HG02678 (cell line): ENCODE results near the gene MSL3.

Experiments
- ATAC-seq: cut with Tn5 transposase; IDR thresholded peaks from one replicate; pipeline ENCODE4 v1.9.1; 2021; ENCODE audit warnings: mild to moderate bottlenecking, moderate library complexity; ENCODE audit not compliant: unreplicated experiment

The MSL3 gene

GRCh38 chrX:11758400-11759171 is 549 bp downstream of the MSL3 start:
- peak; percentile 46 for ATAC-seq

DNA sequence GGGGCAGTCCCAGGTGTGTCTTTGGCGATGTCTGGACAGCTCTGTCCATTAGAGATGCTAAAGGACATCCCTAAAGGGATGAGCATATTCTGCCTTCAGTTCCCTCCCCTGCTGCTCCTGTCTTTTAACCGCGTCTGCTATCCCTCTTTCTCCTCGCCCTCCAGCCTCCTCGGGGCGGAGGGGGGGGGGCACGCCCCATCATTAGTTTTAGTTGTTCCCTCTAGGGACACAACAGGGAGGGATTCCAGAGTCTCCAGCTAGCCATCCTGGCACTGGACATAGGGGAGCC is 1.1 kb downstream of the MSL3 start:
- no peak for ATAC-seq

DNA sequence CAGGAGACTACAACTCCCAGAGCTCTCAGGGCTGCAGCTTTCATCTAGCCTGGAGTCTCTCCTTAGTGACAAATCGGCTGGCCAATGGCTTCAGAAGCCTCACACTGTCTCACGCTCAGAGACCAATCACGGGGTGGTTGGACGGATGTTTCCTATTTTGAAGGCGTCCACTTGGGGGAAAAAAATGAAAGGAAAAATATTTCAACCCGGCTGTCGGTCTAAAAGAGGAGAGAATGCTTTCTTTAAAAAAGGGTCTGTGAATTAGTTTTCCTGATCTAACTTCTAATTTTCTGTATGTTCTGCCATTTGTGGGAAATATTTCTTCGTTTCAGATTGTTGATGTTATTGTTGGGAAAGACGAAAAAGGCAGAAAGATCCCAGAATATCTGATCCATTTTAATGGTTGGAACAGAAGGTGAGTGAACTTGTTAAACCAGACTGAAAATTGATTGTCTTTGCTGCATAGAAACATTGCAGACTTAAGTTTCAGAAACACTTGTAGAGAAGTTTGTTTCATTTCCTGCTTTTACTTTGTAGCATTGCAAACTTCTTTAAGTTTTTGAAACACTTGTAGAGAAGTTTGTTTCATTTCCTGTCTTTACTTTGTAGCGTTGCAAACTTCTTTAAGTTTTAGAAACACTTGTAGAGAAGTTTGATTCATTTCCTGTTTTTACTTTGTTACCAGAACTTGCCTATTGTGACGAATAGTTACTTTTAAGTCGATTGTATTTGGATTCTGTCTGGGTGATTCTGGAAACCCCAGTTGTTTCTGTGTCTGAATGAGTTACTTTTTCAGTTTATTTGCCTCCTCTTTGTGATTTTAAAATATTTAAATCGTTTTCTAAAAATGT is 1.6 kb downstream of the MSL3 start:
- peak; percentile 61 for ATAC-seq

GRCh38 chrX:11760958-11761357 is 2.9 kb downstream of the MSL3 start:
- ATAC-seq: no peak

- peak; percentile 38 for ATAC-seq
These were observed 6.6 kb downstream of the MSL3 start for GRCh38 chrX:11764602-11765067.

GRCh38 chrX:11765449-11765848 is 7.4 kb downstream of the MSL3 start:
- ATAC-seq: no peak

- ATAC-seq: no peak
These were observed 8.4 kb downstream of the MSL3 start for GRCh38 chrX:11766487-11766886.

DNA sequence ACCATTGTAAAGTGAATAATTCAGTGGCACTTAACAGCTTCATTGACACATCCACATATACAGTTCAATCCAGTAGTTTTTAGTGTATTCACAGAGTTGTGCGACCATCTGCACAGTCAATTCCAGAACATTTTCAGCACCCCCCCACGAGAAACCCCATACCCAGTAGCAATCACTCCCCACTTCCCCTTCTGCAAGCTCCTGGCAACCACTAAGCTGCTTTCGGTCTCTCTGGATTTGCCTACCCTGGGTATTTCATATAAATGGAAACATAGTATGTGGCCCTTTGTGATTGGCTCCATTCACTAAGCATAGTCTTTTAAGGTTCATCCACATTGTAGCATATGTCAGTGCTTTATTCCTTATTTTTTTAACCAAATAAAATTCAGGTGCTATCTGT is 10.0 kb downstream of the MSL3 start:
- peak; percentile 70 for ATAC-seq

GRCh38 chrX:11770320-11770719 is 12.3 kb downstream of the MSL3 start:
- peak; percentile 43 for ATAC-seq

GRCh38 chrX:11778230-11778629 is 20.2 kb downstream of the MSL3 start:
- ATAC-seq: no peak

DNA sequence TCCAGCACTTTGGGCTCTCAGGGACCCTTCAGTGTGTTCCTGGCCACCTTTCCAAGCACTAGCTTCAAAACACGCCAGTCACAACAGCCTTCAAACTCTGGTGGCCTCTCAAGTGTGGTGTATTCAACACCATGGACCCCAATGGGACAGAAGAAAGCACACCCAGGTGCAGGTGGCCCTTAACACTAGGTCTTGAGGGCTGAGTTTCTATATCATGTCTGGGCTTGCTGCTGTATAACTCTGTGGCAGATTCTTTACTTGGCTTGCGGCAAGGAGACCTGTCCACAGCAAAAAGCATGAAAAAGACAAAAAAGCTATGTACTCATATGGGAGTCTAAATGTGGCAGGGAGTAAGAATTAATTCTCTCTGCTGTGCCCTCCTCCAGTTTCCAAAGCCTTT is 23.1 kb downstream of the MSL3 start:
- ATAC-seq: no peak

DNA sequence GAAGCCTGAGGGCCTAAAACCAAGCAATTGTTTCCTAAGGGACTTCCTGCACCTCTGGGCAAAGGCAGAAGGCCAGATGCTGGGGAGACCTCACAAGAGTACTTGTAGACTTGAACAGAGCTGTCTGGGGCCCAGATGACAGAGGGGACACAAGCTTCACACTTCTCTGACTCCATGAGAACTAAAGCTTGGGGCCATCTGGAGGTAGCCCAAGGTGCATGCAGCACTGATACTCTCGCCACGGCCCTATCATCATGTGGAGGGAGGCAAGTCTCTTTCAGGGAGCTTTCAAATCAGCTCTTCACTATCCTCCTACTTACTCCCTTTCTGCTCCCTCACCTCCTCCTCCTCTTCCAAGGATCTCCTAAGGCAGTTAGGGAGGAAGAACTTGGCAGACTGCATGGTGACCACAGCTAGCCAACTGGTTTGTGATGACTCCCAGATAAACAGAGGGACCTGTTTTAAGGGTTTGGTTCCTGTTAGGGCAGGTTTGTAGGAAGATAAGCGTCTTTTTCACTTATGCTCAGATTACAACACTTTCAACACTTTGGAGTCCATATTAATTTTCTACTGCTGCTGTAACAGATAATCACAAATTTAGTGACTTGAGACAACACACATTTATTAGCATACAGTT is 23.8 kb downstream of the MSL3 start:
- no peak for ATAC-seq

DNA sequence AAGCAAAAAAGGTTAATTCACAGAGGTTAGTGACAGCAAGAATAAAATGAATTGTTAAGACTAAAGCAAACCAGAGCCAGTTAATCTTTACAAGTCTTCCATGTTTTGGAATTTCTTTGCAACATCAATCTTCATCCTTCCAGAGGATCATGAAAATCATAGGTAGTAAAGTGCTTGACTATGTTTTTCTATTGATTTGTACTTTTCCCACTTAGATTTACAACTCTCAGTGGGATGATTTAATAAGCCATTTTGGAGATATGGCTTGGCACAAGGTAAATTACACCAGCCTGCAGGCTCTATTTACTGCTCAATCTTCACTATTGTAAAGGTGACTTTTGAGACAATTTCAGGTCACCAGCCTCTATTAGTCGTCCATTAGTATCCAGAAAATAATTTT is 26.5 kb downstream of the MSL3 start:
- ATAC-seq: no peak

GRCh38 chrX:11786862-11787261 is 28.8 kb downstream of the MSL3 start:
- ATAC-seq: no peak

GRCh38 chrX:11787564-11787963 is 29.5 kb downstream of the MSL3 start:
- ATAC-seq: peak; percentile 59

DNA sequence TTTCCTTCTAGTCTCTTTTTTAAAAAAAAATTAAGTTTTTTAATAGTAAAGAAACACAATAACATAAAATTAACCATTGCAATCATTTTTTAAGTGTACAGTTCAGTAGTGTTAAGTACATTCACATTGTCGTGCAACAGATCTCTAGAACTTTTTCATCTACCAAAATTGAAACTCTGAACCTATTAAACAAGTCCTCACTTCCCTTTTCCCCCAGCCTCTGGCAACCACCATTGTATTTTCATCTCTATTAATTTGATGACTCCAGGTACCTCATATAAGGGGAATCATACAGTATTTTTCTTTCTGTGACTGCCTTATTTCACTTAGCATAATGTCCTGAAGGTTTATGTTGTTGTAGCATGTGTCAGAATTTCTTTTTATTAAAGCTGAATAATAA is 31.8 kb downstream of the MSL3 start:
- ATAC-seq: peak; percentile 25

DNA sequence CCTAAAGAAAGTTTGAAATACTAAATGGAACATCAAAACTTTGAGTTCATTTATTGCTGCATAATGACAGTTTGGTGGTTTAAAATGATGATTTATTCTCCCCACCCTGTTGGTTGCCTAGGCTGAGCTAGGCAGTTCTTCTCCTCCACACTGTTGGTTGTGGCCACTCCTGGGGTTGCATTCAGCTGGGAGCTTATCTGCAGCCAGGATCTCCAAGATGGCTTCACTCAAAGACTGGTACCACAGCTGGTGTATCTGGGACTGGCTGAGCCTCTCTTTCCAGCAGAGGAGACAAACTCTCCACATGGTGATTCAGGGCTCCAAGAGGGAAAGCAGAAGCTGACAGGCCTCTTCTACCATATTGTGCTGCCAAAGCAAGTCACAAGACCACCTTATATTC is 33.1 kb downstream of the MSL3 start:
- no peak for ATAC-seq

- ATAC-seq: no peak
These were observed 33.5 kb downstream of the MSL3 start for GRCh38 chrX:11791537-11791936.

DNA sequence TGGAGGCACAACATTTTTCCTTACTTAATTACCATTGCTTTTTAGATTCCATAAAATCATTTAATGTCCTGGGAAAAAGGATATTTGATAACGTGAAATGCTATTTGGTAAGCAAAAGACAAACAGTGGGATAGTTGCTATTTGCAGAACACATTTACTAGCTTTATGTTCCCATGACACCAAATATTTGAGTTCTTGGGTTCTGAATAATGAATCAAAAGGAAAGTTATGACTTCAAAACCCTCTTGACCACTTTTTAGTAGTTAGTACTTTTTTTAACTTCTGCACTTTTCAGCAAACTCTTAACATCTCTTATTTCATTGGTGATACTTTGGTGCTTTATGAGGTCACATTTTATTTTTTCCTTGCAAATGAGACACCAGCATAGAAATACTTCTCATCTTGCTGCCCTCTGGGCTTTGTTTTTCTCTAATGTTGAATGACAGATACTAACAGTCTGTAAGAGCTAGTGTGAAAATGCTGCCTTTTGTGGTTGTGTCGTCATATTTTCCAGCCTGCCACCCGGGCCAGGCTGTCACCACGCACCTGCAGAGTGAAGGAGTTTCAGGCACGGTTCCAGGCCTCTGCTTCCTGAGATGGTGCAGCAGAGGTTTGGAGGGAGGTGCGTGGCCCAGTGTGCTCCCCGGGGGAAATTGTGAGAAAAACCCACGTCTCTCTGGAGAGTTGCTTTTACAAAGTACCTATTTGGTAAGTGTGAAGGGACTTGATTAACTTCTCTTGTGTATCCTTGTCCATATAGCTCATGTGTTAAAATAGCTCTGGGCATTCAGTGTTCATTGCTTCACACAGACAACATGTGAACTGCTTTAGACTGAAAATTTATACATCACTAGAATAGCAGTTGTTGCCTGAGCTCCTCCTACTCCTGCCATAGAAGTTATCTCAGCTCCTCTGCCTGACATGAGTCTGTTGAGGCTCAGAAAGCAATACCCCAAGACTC is 34.7 kb downstream of the MSL3 start:
- peak; percentile 80 for ATAC-seq

- ATAC-seq: no peak
These were observed 35.7 kb downstream of the MSL3 start for GRCh38 chrX:11793734-11794133.

DNA sequence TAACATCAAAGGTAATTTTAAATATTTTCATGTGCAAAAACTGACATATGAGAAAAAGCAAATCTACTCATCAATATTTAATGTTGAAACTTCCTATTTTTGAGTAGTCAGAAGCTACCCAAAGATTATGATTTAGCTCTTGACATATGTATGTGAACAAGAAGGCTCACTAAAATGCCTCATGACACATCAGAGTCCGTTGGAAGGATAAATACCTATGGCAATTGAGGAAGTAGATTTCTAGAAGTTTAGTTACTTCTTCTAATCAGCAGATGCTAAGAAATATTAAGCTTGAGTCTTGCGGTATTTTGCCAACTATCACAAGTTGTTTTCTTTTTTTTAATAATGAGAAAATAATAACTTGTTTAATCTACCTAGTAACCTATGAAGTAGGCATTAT is 55.3 kb downstream of the MSL3 start:
- ATAC-seq: no peak
